ENCODE results near the gene PTAFR.

The PTAFR gene

GRCh38 chr1:28176492-28177470, at the start of gene PTAFR:
PTAFR (minus strand) TSS chr1:28176690; CDS start chr1:28151021, 25,669 bp downstream.
- Histone ChIP-seq H3K27me3 (ENCODE audit: insufficient read depth, low read depth, severe bottlenecking) (no peaks in the 10 kb centered on the region), H3K9me3 (ENCODE audit: severe bottlenecking) (no peaks in the 10 kb centered on the region), H3K4me3 (ENCODE audit: low read depth, low read length) (no peak within 1 kb of the TSS), H3K27ac (no peak within 1 kb of the TSS), H3K36me3 (no peaks in the 10 kb centered on the region)
- TF ChIP-seq CTCF (IDR thresholded peaks at IDR 0.05; ENCODE audit: low read depth, low read length): no peak
- no peak for DNase-seq

GRCh38 chr1:28213315-28213714, 36.8 kb upstream of the PTAFR start:
- Histone ChIP-seq H3K4me3 (ENCODE audit: low read depth, low read length) (no peak overlapping the region), H3K9me3 (ENCODE audit: severe bottlenecking) (no peaks in the 10 kb centered on the region), H3K27ac (no peak overlapping the region), H3K36me3 (peaks cover 45% of the 10 kb centered on the region), H3K27me3 (ENCODE audit: insufficient read depth, low read depth, severe bottlenecking) (no peaks in the 10 kb centered on the region)
- DNase-seq: no peak
- TF ChIP-seq CTCF (IDR thresholded peaks at IDR 0.05; ENCODE audit: low read depth, low read length): no peak

- no peaks in the 10 kb centered on the region for H3K9me3 ChIP-seq (ENCODE audit: severe bottlenecking)
- no peak overlapping the region for H3K27ac ChIP-seq
- no peak for DNase-seq
- no peak for TF ChIP-seq CTCF (IDR thresholded peaks at IDR 0.05; ENCODE audit: low read depth, low read length)
- H3K36me3 ChIP-seq: peaks cover 71% of the 10 kb centered on the region
- no peaks in the 10 kb centered on the region for H3K27me3 ChIP-seq (ENCODE audit: insufficient read depth, low read depth, severe bottlenecking)
- H3K4me3 ChIP-seq (ENCODE audit: low read depth, low read length): no peak overlapping the region
These were observed 33.2 kb upstream of the PTAFR start for GRCh38 chr1:28209700-28210099.

GRCh38 chr1:28208818-28209441, 32.4 kb upstream of the PTAFR start:
- TF ChIP-seq CTCF (IDR thresholded peaks at IDR 0.05; ENCODE audit: low read depth, low read length): peak; percentile 68
- Histone ChIP-seq H3K27me3 (ENCODE audit: insufficient read depth, low read depth, severe bottlenecking) (no peaks in the 10 kb centered on the region), H3K36me3 (peaks cover 75% of the 10 kb centered on the region), H3K9me3 (ENCODE audit: severe bottlenecking) (no peaks in the 10 kb centered on the region), H3K27ac (no peak overlapping the region), H3K4me3 (ENCODE audit: low read depth, low read length) (no peak overlapping the region)
- peak; percentile 62 for DNase-seq

GRCh38 chr1:28205243-28205642, 28.8 kb upstream of the PTAFR start:
- Histone ChIP-seq H3K4me3 (ENCODE audit: low read depth, low read length) (no peak overlapping the region), H3K27me3 (ENCODE audit: insufficient read depth, low read depth, severe bottlenecking) (no peaks in the 10 kb centered on the region), H3K36me3 (peaks cover 82% of the 10 kb centered on the region), H3K27ac (no peak overlapping the region), H3K9me3 (ENCODE audit: severe bottlenecking) (no peaks in the 10 kb centered on the region)
- no peak for TF ChIP-seq CTCF (IDR thresholded peaks at IDR 0.05; ENCODE audit: low read depth, low read length)
- no peak for DNase-seq
